Calu3 (cell line): ENCODE measurements around the gene MSLN. TPM values are rescaled to one million over a fixed set of nuclear protein-coding genes. Genes with fewer than 3 reads are reported as not detected.
A peak's percentile ranks its signal among the peaks of the same experiment; 100 is the strongest.

Source experiments
- BruUV-seq: library from RNA; stranded (reverse); fragments of 400-500 nt; replicated peaks from 2 replicates; lab custom pipeline; 2021; lab: Mats Ljungman, UMichigan
- CTCF ChIA-PET: fragments of 300-600 bp; sonication (Branson Sonifier 250); formaldehyde crosslinking; loops from one replicate; lab custom pipeline; 2022; ENCODE audit warnings: antibody characterized with exemption; lab: Charles Lee
- DNase-seq: peaks from one replicate; pipeline ENCODE4 v3.0.0; 2022
- H3K27ac Mint-ChIP-seq: one replicate; pipeline ENCODE4 v1.8.0; 2022; ENCODE audit warnings: mixed read lengths; ENCODE audit not compliant: unreplicated experiment
- H3K27me3 Mint-ChIP-seq: one replicate; pipeline ENCODE4 v1.8.0; 2022; ENCODE audit warnings: mixed read lengths; ENCODE audit not compliant: unreplicated experiment
- H3K36me3 Mint-ChIP-seq: one replicate; pipeline ENCODE4 v1.8.0; 2022; ENCODE audit warnings: mild to moderate bottlenecking, moderate library complexity, mixed read lengths; ENCODE audit not compliant: insufficient read depth, unreplicated experiment
- H3K4me1 Mint-ChIP-seq: one replicate; pipeline ENCODE4 v1.8.0; 2022; ENCODE audit warnings: mild to moderate bottlenecking, low read depth, mixed read lengths; ENCODE audit not compliant: unreplicated experiment
- H3K4me3 Mint-ChIP-seq: one replicate; pipeline ENCODE4 v1.8.0; 2022; ENCODE audit warnings: mild to moderate bottlenecking, low read depth, moderate library complexity, mixed read lengths; ENCODE audit not compliant: unreplicated experiment
- H3K9me3 Mint-ChIP-seq: one replicate; pipeline ENCODE4 v1.8.0; 2022; ENCODE audit warnings: low read depth, mixed read lengths; ENCODE audit not compliant: unreplicated experiment
- intact Hi-C: fragments of 100-400 bp; cut with micrococcal nuclease; formaldehyde crosslinking; loops from one replicate; pipeline ENCODE4 v1.10.0; 2022; ENCODE audit not compliant: unreplicated experiment
- total RNA-seq: library from RNA; stranded (reverse); gene quantifications from 2 replicates; pipeline ENCODE4 v1.2.3, GENCODE V29; 2022
- TF ChIP-seq, protein P1 (sequence below): fragments of 200-600 bp; IDR thresholded peaks from one replicate; pipeline ENCODE4 v1.8.0; 2022; ENCODE audit warnings: antibody characterized with exemption; ENCODE audit not compliant: unreplicated experiment

Gene MSLN
- total RNA-seq, 1 experiment from 2014 or later: 3.4 TPM

DNA sequence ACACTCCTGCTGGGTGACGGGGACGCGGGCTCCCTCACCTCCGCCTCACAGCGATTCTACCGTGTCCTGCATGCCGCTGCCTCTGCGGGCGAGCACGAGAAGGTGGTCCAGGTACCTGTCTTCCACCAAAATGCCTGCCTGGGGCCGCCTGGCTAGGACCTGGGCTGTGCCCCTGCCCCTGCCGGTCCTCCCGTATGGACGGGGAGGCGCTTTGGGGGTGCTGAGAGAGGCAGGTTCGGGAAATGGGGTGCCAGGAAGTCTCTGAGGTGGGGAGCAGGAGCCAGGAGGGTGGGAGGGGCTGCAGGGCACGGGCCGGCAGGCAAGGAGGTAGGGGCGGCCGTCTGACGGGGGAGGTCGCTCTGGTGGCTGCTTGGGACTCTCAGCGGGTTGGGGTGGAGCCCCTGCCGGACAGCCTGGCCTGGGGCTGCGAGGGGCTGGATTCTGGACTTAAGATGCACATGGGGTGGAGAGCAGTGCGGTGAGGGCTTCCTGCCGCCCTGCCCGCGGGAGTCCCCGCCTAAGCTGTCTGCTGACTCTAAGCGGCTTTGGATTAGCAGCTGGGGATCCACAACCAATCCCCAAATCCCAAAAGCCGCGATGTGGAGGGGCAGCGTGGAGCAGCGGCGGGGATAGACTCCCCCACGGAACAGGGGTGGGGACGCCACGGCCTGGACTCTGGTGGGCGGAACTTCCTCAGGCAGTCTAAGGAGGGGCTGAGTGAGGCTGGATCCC lies 33.7 kb downstream of the MSLN start:
- intact Hi-C loops: no loop called here
- Mint-ChIP-seq H3K4me1 (no peaks in the 10 kb centered on the region), H3K27me3 (no peaks in the 10 kb centered on the region), H3K36me3 (peaks cover 76% of the 10 kb centered on the region), H3K4me3 (no peak overlapping the region), H3K27ac (no peak overlapping the region), H3K9me3 (no peaks in the 10 kb centered on the region)
- CTCF ChIA-PET: no interaction called here
- TF ChIP-seq, protein P1, sequence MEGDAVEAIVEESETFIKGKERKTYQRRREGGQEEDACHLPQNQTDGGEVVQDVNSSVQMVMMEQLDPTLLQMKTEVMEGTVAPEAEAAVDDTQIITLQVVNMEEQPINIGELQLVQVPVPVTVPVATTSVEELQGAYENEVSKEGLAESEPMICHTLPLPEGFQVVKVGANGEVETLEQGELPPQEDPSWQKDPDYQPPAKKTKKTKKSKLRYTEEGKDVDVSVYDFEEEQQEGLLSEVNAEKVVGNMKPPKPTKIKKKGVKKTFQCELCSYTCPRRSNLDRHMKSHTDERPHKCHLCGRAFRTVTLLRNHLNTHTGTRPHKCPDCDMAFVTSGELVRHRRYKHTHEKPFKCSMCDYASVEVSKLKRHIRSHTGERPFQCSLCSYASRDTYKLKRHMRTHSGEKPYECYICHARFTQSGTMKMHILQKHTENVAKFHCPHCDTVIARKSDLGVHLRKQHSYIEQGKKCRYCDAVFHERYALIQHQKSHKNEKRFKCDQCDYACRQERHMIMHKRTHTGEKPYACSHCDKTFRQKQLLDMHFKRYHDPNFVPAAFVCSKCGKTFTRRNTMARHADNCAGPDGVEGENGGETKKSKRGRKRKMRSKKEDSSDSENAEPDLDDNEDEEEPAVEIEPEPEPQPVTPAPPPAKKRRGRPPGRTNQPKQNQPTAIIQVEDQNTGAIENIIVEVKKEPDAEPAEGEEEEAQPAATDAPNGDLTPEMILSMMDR: no peak
- DNase-seq: no peak
- BruUV-seq: no TSS peak

DNA sequence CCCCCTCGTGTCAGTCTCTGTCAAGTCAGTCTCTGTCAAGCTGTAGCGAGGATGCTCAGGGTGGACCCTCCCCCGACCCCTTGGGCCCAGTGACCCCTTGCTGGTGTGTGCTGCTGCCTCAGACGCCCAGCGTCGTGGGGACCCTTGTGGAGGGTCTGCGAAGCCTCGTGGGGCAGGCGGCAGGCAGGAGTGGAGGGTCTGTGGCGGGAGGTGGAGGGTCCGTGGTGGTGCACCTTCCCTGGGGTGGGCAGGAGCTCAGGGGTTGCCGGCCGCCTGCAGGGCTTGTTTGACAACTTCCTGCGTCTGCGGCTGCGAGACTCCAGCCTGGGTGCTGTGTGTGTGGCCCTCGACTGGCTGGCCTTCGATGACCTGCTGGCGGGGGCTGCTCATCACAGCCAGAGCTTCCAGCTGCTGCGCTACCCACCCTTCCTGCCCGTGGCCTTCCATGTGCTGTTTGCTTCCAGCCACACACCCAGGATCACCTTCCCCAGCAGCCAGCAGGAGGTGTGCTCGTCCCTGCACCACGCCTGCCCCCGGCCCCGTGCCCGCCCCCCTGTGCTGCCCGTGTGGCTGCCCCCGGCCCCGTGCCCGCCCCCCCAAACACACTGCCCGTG lies 34.4 kb downstream of the MSLN start:
- BruUV-seq: no TSS peak
- CTCF ChIA-PET: interaction anchor here (0.7 to 1.4 kb wide), 3 partner anchors 12 to 208 kb away, joined by 3 read pairs; partner anchors contain the start of gene CIAO3

DNA sequence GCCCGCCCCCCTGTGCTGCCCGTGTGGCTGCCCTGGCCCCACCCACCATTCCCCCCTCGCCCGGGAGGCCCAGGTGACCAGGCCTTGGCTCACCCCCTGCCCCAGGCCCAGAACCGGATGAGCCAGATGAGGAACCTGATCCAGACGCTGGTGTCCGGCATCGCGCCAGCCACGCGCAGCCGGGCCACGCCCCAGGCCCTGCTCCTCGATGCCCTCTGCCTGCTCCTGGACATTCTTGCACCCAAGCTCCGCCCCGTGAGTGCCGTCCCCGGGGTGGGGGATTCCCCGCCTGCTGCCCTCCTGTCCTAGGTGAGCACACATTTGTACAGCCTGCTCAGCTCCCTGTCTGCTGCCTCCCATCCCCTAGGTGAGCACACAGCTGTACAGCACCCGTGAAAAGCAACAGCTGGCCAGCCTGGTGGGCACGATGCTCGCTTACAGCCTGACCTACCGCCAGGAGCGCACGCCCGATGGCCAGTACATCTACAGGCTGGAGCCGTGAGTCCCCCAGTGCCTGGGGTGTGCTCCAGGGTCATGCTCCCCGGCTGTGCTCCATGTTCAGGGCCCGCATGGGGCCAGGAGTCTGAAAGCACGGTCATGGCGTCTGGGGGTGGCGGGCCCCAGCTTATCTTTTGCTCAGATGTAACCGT lies 35.2 kb downstream of the MSLN start:
- TF ChIP-seq, protein P1: no peak
- peaks cover 67% of the 10 kb centered on the region for H3K36me3 Mint-ChIP-seq
- H3K27ac Mint-ChIP-seq: peak overlapping the region; percentile 88
- no peaks in the 10 kb centered on the region for H3K9me3 Mint-ChIP-seq
- H3K4me3 Mint-ChIP-seq: peak overlapping the region; percentile 54
- no peaks in the 10 kb centered on the region for H3K4me1 Mint-ChIP-seq
- peak; percentile 94 for DNase-seq
- CTCF ChIA-PET: interaction anchor here (0.7 to 1.4 kb wide), 3 partner anchors 11 to 207 kb away, joined by 3 read pairs; partner anchors contain the start of gene CIAO3
- H3K27me3 Mint-ChIP-seq: peaks cover under 1% of the 10 kb centered on the region
- BruUV-seq: no TSS peak
- intact Hi-C loops: no loop called here

More for the DNA sequence above, 34.4 kb downstream of the MSLN start:
- no peak for DNase-seq
- H3K4me1 Mint-ChIP-seq: no peaks in the 10 kb centered on the region
- H3K27ac Mint-ChIP-seq: no peak overlapping the region
- no peaks in the 10 kb centered on the region for H3K9me3 Mint-ChIP-seq
- TF ChIP-seq, protein P1: no peak
- peaks cover 69% of the 10 kb centered on the region for H3K36me3 Mint-ChIP-seq
- H3K27me3 Mint-ChIP-seq: no peaks in the 10 kb centered on the region
- intact Hi-C loops: no loop called here
- peak overlapping the region; percentile 54 for H3K4me3 Mint-ChIP-seq

DNA sequence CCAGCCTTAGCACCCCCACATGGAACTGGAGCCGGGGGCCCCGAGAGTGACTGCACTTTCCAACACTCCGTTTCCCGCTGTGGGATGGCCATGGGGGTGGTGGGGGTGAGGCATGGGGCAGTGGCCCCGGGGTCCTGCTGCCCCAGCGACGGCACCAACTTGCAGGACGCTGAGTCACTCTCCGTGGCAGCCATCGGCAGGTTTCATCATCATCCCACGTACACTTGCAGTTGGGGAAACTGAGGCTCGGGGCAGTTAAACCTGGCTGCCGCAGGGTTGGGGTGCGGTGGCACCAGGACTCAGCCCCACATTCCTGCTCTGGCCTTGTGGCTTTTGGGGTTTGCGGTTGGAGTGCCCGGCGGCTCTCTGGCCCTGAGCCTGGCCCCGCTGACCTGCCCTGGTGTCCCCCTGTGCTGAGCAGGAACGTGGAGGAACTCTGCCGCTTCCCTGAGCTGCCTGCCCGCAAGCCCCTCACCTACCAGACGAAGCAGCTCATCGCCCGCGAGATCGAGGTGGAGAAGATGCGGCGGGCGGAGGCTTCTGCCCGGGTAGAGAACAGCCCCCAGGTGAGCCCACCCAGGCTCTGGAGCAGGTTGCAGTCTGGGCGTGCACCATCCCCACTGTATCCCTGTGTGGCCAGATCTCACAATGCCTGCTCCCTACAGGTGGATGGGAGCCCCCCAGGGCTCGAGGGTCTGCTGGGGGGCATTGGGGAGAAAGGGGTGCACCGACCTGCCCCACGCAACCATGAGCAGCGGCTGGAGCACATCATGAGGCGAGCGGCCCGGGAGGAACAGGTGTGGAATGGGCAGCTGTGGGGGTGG lies 36.0 kb downstream of the MSLN start:
- H3K27me3 Mint-ChIP-seq: peaks cover 9% of the 10 kb centered on the region
- intact Hi-C loops: no loop called here
- TF ChIP-seq, protein P1: no peak
- no TSS peak for BruUV-seq
- no peaks in the 10 kb centered on the region for H3K9me3 Mint-ChIP-seq
- CTCF ChIA-PET: interaction anchor here (1.2 kb wide), 1 partner anchor 56 kb away, joined by 3 read pairs; the partner anchor contains the start of gene CIAO3
- H3K36me3 Mint-ChIP-seq: peaks cover 66% of the 10 kb centered on the region
- H3K4me3 Mint-ChIP-seq: no peak overlapping the region
- H3K27ac Mint-ChIP-seq: peak overlapping the region; percentile 23
- no peak for DNase-seq
- H3K4me1 Mint-ChIP-seq: no peaks in the 10 kb centered on the region
